GM19397 (cell line): Measurements from ENCODE around the gene ADGRE2.

Source experiments
- ATAC-seq: cut with Tn5 transposase; IDR thresholded peaks from one replicate; pipeline ENCODE4 v1.9.1; 2021; ENCODE audit warnings: mild to moderate bottlenecking, moderate library complexity; ENCODE audit not compliant: unreplicated experiment

Gene ADGRE2

DNA sequence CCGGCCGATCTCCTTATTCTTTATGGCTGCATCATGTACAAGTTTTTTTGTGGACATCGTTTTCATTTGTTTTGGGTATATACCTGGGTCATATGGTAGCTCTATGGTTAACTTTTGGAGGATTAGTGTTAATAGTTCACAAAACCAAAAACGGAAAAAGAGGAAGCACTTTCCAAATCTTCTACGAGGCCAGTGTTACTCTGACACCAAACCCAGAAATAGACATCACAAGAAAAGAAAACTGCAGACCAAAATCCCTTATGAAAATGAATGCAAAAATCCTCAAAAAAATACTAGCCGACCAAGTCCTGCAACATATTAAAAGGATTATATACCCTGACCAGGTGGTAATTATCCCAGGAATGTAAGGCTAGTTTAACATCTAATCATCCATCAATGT, 29.8 kb downstream of the ADGRE2 start:
- no peak for ATAC-seq

DNA sequence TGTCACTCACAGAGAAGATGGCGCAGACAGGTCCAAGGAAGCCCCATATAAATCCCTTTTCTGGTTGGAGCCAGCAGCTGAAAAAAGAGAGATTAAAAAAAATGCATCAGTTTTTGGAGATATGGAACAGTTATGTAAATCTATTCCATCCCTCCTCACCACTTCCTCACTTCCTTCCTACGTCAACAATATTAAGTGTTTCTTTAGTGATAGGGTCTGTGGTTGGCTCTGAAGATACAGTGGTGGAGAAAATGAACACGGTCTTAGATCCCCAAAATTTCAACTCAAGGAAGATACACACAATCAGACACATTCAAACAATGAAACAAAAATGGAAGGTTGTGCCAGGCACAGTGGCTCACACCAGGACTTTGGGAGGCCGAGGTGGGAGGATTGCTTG, 31.5 kb downstream of the ADGRE2 start:
- no peak for ATAC-seq

DNA sequence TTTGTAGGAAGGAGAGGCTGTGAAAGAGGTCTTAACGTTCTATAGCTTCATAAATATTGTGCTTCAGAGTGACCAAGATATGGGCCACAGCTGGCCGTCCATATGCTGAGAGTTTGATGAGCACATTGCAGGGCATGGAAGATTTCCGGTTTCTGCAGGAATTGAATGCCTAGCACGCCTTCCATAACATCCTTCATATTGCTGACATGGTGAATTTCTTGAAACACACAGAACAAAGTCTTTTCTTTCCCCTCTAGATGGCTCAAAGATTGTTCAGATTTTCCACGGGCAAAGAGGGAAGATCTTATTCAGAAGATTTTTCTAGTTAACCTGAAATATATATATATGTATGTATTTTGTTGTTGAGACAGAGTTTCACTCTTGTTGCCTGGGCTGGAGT, 42.4 kb downstream of the ADGRE2 start:
- no peak for ATAC-seq

DNA sequence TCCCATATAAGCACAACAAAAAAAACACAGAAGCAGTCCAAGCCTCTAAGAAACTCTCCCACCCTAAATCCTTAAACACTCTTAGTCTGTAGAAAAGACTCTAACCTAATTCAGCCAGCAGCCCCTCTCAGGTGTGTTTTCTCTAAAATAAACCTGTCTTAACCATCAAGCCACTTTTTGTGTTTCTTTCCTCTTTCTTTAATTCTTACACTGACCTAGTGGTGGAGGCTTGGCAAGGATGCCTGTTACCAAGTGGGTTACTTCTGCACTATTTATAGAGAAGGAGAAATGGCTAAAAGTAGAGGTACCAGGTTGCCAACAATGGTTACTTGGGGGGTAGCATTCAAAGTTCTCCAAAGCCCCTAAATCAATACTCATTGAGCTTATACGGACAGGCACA, 44.8 kb downstream of the ADGRE2 start:
- no peak for ATAC-seq

DNA sequence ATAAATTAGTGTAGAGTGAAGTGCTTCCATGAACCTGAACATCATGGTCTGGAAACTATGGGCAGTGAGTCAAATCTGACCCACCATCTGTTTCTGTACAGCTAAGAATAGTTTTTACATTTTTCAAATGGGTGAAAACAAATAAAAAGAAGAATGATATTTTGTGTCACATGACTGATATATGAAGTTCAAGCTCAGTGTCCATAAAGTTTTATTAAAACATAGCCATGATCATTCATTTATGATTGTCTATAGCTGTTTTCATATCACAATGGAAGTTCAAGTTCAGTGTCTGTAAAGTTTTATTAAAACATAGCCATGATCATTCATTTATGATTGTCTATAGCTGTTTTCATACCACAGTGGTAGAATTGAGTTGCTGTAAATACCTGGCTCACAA, 45.9 kb downstream of the ADGRE2 start:
- no peak for ATAC-seq

DNA sequence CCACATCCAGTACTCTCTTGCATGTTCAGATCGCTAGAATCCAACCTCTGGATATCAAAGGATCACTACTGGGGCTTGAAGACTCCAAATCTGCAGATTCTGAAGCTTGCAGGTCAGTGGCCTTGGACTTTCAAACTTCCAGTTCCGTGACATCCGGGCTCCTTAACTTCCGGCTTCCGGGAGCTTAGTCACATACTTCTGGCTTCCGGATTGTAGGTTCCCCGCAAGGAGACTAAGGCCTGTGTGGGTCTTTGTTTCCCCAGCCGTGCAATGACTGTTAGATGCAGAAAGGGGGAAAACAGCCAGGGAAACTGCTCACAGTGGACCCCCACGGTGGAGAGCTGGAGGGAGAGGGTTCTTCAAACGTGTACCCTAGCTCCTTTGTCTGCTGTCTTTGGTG, 47.2 kb downstream of the ADGRE2 start:
- no peak for ATAC-seq

DNA sequence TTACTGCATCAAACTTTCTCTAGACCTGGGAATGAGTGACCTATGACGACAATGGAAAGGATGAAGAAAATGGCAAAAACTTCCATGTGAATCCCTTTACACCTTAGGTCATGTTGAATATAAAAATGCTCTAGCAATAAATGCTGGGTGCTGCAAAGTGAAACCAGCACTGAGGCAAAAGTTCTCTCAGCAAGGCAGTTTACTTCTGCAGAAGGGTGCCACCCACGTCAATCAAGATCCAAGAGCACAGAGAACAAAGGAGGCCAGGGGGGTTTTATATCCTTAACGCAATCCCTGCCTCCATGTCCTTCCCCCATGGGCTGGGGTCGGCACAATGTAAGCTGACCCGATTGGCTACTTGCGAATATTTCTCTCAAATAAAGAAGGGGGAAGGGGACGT, 49.8 kb downstream of the ADGRE2 start:
- ATAC-seq: no peak

DNA sequence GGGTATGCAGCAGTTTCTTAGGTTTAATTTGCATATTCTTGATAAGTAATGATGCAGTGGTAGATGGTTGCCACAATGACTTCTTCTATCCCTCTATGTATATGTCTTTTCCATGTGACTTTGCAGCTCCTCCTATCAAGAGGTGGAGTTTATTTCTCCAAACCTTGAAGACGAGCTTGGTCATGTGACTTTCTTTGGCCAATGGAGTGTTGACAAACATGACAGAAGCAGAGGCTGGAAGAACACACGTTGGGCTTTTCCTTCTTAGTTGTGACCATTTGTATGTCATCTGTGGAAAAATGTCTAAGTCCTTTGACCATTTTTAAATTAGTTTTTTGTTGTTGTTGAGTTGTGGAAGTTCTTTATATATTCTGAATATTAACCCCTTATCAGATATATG, 56.2 kb downstream of the ADGRE2 start:
- ATAC-seq: no peak

DNA sequence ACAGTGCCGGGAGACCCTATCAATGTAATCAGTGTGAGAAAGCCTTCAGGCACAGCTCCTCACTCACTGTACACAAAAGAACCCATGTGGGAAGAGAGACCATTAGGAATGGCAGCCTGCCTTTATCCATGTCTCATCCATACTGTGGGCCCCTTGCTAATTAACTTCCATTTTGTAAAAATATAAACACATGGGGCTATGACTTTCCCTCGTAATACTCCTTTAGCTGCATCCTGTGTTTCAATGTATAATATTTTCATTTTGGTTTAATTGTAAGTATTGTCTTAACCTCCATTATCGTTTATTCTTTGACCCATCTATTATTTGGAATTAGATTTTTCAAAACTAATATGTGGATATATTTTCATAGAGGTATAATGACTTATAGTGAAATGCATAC, 59.2 kb downstream of the ADGRE2 start:
- no peak for ATAC-seq

DNA sequence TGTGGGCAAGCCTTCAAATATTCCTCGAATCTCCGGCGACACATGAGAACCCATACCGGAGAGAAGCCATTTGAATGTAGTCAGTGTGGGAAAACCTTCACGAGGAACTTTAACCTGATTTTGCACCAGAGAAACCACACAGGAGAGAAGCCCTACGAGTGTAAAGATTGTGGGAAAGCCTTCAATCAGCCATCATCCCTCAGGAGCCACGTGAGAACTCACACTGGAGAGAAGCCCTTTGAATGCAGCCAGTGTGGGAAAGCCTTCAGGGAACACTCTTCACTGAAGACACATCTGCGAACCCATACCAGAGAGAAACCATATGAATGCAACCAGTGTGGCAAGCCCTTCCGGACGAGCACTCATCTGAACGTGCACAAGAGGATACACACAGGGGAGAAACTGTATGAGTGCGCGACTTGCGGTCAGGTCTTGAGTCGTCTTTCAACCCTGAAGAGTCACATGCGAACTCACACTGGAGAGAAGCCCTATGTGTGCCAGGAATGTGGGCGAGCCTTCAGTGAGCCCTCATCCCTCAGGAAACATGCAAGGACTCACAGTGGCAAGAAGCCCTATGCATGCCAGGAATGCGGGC, 59.7 kb downstream of the ADGRE2 start:
- ATAC-seq: no peak

DNA sequence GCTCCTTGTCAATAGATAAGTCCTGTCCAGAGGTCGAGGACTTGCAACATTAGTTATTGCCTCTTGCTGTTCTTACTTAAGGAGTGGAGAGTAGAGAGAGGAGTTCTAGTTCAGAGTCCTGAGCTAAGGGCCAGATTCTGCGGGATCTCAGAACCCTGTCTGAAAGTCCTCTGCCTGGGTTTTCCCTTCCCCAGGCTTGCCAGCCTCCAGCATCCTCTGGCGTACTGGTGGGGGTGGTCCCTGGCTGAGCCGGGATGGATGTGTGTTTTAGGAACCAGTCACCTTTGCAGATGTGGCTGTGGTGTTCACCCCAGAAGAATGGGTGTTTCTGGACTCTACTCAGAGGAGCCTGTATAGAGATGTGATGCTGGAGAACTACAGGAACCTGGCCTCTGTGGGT, 62.5 kb downstream of the ADGRE2 start:
- ATAC-seq: no peak

DNA sequence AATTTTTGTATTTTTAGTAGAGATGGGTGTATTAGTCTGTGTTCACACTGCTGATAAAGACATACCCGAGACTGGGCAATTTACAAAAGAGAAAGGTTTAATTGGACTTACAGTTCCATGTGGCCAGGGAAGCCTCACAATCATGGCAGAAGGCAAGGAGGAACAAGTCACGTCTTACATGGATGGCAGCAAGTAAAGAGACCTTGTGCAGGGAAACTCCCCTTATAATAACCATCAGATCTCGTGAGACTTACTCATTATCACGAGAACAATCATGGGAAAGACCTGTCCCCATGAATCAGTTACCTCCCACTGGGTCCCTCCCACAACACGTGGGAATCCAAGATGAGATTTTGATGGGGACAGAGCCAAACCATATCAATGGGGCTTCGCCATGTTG, 73.9 kb downstream of the ADGRE2 start:
- ATAC-seq: no peak

DNA sequence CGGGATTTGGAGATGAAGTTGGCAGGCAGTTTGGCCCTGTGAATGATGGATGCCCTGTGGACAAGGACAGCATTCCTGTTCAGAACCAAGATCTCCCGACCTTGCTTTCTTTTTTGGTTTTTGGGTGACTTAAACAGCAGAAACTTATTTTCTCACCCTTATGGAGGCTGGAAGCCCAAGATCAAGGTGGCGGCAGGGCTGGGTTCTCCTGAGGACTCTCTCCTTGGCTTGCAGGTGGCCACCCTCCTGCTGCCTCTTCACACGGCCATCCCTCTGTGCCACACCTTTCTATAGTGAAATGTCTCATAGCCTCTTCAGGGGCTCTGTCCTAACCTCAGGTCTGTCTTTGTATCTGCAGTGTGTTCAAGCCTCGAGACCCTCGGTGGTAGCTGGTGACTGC, 74.5 kb downstream of the ADGRE2 start:
- no peak for ATAC-seq

DNA sequence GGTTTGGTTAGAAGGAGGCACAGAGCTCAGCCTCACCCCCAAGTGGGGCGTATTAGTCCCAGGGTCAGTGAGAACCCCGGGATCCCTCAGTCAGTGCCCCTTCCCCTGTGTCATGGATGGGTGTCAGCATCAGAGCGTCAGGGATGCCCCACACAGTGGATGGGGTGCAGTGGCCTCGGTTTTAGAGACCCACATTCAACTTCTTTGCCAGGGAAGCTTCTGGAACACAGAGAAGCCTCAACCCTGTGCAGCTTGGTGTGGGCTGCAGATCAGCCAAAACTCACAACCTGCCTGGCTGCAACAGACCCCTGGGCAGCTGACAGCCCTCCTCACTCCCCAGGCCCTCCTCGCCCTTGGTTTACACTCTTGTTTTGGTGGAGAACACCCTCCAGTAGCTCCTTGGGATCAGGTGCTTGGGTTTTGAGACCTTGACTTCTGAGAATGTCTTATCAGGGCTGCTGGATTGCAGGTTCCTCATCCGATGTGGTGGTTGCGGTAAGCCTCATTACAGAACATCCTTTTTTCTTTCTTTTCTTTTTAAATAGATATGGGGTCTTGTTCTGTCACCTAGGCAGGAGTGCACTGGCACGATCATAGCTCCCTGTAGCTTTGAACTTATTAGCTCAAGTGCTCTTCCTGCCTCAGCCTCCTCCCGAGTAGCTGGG, 77.5 kb downstream of the ADGRE2 start:
- no peak for ATAC-seq

DNA sequence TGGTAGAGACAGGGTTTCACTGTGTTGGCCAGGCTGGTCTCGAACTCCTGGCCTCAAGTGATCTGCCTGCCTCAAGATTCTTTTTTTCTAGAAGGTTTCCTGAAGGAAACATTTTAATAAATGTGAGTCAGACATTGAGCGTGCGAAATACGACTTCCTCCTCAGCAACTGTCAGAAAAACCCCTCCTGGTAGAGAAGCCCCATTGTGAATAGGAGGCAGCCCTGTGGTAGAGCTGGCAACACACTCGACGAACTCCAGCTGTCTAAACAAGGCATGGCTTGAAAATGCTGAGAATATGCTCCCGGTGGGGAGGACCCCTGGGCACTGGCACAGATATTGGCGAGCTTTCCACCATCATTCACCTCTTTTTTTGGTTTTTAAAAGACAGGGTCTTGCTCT, 78.7 kb downstream of the ADGRE2 start:
- ATAC-seq: no peak

DNA sequence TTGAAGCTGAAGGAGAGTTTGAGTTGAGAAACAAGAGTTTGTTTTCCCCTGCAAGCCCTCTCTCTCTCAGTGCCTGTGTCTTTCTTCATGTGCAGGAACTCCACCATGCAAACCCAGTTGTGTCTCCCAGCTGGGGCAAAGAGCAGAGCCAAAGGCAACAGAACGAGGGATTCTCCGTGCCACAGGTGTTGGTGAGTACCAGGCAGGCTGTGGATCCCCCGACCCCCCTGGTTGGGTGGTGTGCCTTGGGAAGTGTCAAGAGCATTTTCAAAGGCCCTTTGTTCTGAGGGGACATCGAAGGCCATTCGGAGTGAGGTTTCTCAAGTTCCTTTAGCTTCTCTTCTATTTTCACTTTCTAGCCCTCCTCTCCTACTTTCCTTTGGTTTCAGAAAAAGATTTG, 82.9 kb downstream of the ADGRE2 start:
- no peak for ATAC-seq

DNA sequence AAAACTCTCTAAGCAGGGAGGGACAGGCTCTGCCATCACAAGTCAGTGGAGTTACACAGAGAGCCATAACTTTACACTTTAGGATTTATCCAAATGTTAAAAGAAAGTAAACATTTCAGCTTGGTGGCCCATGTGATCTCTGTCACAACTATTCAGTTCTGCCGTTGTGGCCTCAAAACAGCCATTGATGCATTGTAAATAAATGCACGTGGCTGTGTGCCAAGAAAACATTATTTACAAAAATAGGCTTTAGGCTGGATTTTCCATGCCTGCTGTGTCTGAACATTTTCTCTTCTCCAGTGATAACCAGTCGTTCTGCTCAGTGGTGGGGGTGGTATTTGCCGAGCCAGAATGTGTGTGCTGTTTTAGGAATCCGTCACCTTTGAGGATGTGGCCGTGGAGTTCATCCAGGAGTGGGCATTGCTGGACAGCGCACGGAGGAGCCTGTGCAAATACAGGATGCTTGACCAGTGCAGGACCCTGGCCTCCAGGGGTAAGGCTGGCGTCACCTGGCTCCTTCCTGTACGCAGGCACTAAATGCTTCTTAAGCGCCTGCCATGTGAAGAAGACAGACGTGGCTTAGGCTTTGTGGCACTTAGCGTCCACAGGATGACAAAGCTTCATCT, 83.6 kb downstream of the ADGRE2 start:
- ATAC-seq: no peak

DNA sequence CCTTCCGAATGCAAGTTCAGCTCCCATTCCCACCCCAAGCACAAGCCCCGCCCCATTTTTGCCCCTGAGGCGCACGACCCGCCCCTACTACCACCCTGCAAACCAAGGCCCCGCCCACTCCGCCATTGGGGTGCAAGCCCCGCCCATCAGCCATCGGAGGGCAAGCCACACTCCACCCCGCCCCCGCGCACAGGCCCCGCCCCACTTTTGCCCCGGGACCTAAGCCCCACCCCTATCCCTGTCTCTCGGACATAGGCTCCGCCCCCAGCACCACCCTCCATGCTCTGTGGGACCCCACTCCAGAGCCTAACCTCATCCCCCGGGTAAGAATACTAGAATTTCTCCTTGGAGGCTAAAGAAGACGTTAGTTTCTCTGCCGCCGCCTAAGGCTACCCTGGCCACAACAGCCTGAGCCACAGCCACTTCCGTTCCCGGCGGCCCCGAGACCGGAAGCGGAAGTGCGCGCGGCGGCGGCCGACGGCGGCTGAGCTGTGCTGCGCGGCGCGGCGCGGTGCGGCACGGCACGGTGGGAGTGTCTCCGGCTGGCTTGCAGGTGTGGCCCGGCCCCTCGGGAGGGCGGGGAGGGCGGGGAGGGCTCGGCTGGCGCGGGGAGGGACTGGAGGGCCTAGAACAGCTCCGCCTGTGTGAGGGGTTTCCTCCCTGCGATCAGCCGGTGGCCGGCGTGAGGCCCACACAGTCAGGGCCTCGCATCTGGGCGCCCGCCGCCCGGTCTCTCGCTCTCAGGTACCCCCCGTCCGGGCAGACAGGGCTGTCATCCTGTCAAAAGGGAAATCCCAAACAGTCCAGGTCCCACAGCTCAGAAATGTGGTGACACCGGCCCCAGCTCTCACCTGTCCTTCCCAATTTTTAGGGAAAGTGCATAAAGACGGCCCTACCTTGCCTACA, 88.5 kb downstream of the ADGRE2 start, which contains the start of gene ZNF333:
Gene ZNF333 (plus strand): TSS at position 451 of the 906 bp plus-strand sequence. CDS start 3,444 bp downstream, outside the sequence.
- ATAC-seq: peak; percentile 94

DNA sequence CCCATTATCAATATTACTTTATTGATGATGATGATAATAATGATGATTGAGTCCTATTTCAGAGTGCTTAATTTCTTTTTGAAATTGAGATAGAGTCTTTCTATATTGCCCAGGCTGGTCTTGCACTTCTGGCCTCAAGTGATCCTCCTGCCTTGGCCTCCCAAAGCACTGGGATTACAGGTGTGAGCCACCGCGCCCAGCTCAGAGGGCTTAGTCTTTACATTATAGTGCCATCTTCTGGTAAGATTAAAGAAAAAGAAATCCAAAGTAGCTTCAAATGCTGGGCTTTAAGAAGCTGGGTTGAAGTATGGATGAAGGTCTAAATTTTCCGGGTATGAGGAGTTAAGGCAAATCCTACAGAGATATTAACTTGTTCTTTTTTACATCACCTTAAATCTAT, 91.9 kb downstream of the ADGRE2 start:
- ATAC-seq: no peak

DNA sequence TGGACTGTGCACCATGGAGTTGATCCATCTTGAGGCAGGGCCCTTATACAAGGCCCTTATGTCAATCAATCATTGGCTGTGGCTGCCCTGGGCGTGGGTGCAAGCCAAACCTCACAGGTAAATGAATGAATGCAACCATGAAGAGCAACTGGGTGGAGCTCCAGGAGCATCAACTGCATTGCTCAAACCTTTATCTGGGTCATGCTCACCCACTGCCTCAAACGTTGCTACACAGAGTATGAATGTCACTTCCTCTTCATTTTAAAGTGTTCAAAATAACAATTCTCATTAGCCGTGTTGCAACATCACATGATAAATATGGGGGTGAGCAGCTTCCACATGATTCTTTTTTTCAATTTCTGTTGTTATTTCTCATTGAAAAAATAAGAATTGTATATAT, 94.9 kb downstream of the ADGRE2 start:
- no peak for ATAC-seq
